Measurements from ENCODE around the gene AFF4.

The AFF4 gene

GRCh38 chr5:132853790-132854189, 109.6 kb downstream of the AFF4 start:
- Histone ChIP-seq H3K4me1 (ENCODE audit: control insufficient read depth in 1 of 2, insufficient read depth in 1 of 2, low read depth in 1 of 2, low read length in 1 of 2) (no peaks in the 10 kb centered on the region), H3K27me3 (peaks cover 4% of the 10 kb centered on the region), H3K9me3 (no peaks in the 10 kb centered on the region), H3K4me3 (ENCODE audit: low read depth in 1 of 2, low read length in 1 of 2) (no peak overlapping the region), H3K36me3 (no peaks in the 10 kb centered on the region), H3K27ac (no peak overlapping the region)
- TF ChIP-seq, protein P1, sequence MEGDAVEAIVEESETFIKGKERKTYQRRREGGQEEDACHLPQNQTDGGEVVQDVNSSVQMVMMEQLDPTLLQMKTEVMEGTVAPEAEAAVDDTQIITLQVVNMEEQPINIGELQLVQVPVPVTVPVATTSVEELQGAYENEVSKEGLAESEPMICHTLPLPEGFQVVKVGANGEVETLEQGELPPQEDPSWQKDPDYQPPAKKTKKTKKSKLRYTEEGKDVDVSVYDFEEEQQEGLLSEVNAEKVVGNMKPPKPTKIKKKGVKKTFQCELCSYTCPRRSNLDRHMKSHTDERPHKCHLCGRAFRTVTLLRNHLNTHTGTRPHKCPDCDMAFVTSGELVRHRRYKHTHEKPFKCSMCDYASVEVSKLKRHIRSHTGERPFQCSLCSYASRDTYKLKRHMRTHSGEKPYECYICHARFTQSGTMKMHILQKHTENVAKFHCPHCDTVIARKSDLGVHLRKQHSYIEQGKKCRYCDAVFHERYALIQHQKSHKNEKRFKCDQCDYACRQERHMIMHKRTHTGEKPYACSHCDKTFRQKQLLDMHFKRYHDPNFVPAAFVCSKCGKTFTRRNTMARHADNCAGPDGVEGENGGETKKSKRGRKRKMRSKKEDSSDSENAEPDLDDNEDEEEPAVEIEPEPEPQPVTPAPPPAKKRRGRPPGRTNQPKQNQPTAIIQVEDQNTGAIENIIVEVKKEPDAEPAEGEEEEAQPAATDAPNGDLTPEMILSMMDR (IDR thresholded peaks at IDR 0.05) = no peak

- no peaks in the 10 kb centered on the region for H3K27me3 ChIP-seq
- H3K4me1 ChIP-seq (ENCODE audit: control insufficient read depth in 1 of 2, insufficient read depth in 1 of 2, low read depth in 1 of 2, low read length in 1 of 2) = no peaks in the 10 kb centered on the region
- no peaks in the 10 kb centered on the region for H3K36me3 ChIP-seq
- no peak overlapping the region for H3K27ac ChIP-seq
- H3K4me3 ChIP-seq (ENCODE audit: low read depth in 1 of 2, low read length in 1 of 2) = no peak overlapping the region
- H3K9me3 ChIP-seq = no peaks in the 10 kb centered on the region
- TF ChIP-seq, protein P1 (IDR thresholded peaks at IDR 0.05) = no peak
Observed at GRCh38 chr5:132853323-132853722, 110.1 kb downstream of the AFF4 start.

GRCh38 chr5:132850066-132850465, 113.4 kb downstream of the AFF4 start:
- Histone ChIP-seq H3K4me1 (ENCODE audit: control insufficient read depth in 1 of 2, insufficient read depth in 1 of 2, low read depth in 1 of 2, low read length in 1 of 2) (no peaks in the 10 kb centered on the region), H3K4me3 (ENCODE audit: low read depth in 1 of 2, low read length in 1 of 2) (no peak overlapping the region), H3K27me3 (no peaks in the 10 kb centered on the region), H3K27ac (no peak overlapping the region), H3K36me3 (no peaks in the 10 kb centered on the region), H3K9me3 (no peaks in the 10 kb centered on the region)
- TF ChIP-seq, protein P1 (IDR thresholded peaks at IDR 0.05) = no peak

- Histone ChIP-seq H3K27me3 (no peaks in the 10 kb centered on the region), H3K36me3 (no peaks in the 10 kb centered on the region), H3K9me3 (no peaks in the 10 kb centered on the region), H3K27ac (no peak overlapping the region), H3K4me1 (ENCODE audit: control insufficient read depth in 1 of 2, insufficient read depth in 1 of 2, low read depth in 1 of 2, low read length in 1 of 2) (no peaks in the 10 kb centered on the region), H3K4me3 (ENCODE audit: low read depth in 1 of 2, low read length in 1 of 2) (no peak overlapping the region)
- TF ChIP-seq, protein P1 (IDR thresholded peaks at IDR 0.05) = no peak
Observed at GRCh38 chr5:132849347-132849746, 114.1 kb downstream of the AFF4 start.

- Histone ChIP-seq H3K27me3 (no peaks in the 10 kb centered on the region), H3K36me3 (no peaks in the 10 kb centered on the region), H3K4me1 (ENCODE audit: control insufficient read depth in 1 of 2, insufficient read depth in 1 of 2, low read depth in 1 of 2, low read length in 1 of 2) (no peaks in the 10 kb centered on the region), H3K9me3 (no peaks in the 10 kb centered on the region), H3K4me3 (ENCODE audit: low read depth in 1 of 2, low read length in 1 of 2) (no peak overlapping the region), H3K27ac (no peak overlapping the region)
- TF ChIP-seq, protein P1 (IDR thresholded peaks at IDR 0.05) = no peak
Observed at GRCh38 chr5:132848270-132848669, 115.2 kb downstream of the AFF4 start.

- Histone ChIP-seq H3K36me3 (no peaks in the 10 kb centered on the region), H3K27me3 (peaks cover 42% of the 10 kb centered on the region), H3K4me1 (ENCODE audit: control insufficient read depth in 1 of 2, insufficient read depth in 1 of 2, low read depth in 1 of 2, low read length in 1 of 2) (no peaks in the 10 kb centered on the region), H3K27ac (no peak overlapping the region), H3K4me3 (ENCODE audit: low read depth in 1 of 2, low read length in 1 of 2) (no peak overlapping the region), H3K9me3 (no peaks in the 10 kb centered on the region)
- TF ChIP-seq, protein P1 (IDR thresholded peaks at IDR 0.05) = no peak
Observed at GRCh38 chr5:132841305-132841704, 122.1 kb downstream of the AFF4 start.

Data from neutrophil (primary cell).